Measurements from ENCODE around the gene PIP5K1B.

DNA sequence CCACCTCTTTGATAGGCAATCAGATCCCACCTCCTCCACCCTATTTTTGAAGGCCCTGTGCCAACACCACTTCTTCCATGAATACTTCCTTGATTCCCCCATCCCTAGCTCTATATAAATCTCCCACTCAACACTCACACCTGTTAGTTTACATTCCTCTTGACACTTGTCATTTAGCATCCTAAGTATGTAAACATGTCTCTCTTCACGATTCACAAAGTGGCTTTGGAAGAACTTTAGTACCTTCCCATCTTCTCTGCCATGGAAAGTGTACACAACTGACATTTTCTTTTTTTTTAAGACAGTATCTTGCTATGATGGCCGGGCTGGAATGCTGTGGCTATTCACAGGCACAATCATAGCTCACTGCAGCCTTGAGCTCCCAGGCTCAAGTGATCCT is 329.0 kb downstream of the PIP5K1B start:
- TF ChIP-seq ZNF274 (IDR thresholded peaks at IDR 0.05; ENCODE audit: low read depth, low read length) (no peak), YY1 (IDR thresholded peaks at IDR 0.05; ENCODE audit: insufficient read depth, insufficient read length) (no peak)

All from NT2/D1 (cell line).